CD8-positive, alpha-beta memory T cell (primary cell): ENCODE data around the gene LRRC4C. TPM values are rescaled to one million over a fixed set of nuclear protein-coding genes. Genes with fewer than 3 reads are reported as not detected.
"Not testable (repeated sequence)": the region's sequence is repeated elsewhere in the genome, so short reads cannot be mapped to it uniquely, and the experiment has no call there.

Experiments used
- CTCF ChIA-PET: fragments of 350-600 bp; sonication (Branson Sonifier 250); formaldehyde crosslinking; loops from one replicate; lab custom pipeline; 2021; ENCODE audit warnings: antibody characterized with exemption; lab: Charles Lee
- POLR2A ChIA-PET: fragments of 350-600 bp; sonication (Branson Sonifier 250); formaldehyde crosslinking; loops from one replicate; lab custom pipeline; 2021; ENCODE audit warnings: antibody characterized with exemption; lab: Charles Lee
- DNase-seq, 5 donors: peaks; one replicate each; pipeline versions ENCODE4 v3.0.0 to v3.0.0-alpha.2; 2020 to 2022; ENCODE audit warnings: mixed read lengths in 1 of 5
- H3K27ac ChIP-seq: one replicate; pipeline ENCODE4 v1.7.0; 2013; ENCODE audit warnings: low read depth, mild to moderate bottlenecking, low read length, moderate library complexity
- H3K27me3 ChIP-seq: 2 replicates; pipeline ENCODE4 v1.7.0; 2013; ENCODE audit warnings: low read length, mild to moderate bottlenecking; ENCODE audit not compliant: insufficient read depth, poor library complexity, severe bottlenecking
- H3K36me3 ChIP-seq: 2 replicates; pipeline ENCODE4 v1.7.0; 2013; ENCODE audit warnings: mild to moderate bottlenecking, low read length, moderate library complexity; ENCODE audit not compliant: insufficient read depth
- H3K4me1 ChIP-seq: 2 replicates; pipeline ENCODE4 v1.7.0; 2013; ENCODE audit warnings: mild to moderate bottlenecking, low read length, moderate library complexity; ENCODE audit not compliant: insufficient read depth
- H3K4me3 ChIP-seq: 2 replicates; pipeline ENCODE4 v1.7.0; 2013; ENCODE audit warnings: mild to moderate bottlenecking, low read length
- H3K9me3 ChIP-seq: 2 replicates; pipeline ENCODE4 v1.7.0; 2013; ENCODE audit warnings: mild to moderate bottlenecking, low read length
- H3K27ac Mint-ChIP-seq, 8 donors: one replicate each; pipeline ENCODE4 v1.8.0; 2020 to 2021; ENCODE audit warnings: mixed read lengths in 8 of 8, mild to moderate bottlenecking in 6 of 8, inconsistent platforms in 3 of 8, moderate library complexity in 3 of 8
- H3K27me3 Mint-ChIP-seq, 2 donors: one replicate each; pipeline ENCODE4 v1.8.0; 2020 to 2021; ENCODE audit warnings: mixed read lengths in 2 of 2, mild to moderate bottlenecking in 1 of 2, moderate library complexity in 1 of 2
- H3K36me3 Mint-ChIP-seq, 3 donors: one replicate each; pipeline ENCODE4 v1.8.0; 2020 to 2021; ENCODE audit warnings: mixed read lengths in 3 of 3, inconsistent platforms in 1 of 3, mild to moderate bottlenecking in 1 of 3
- H3K4me1 Mint-ChIP-seq, 3 donors: one replicate each; pipeline ENCODE4 v1.8.0; 2020 to 2021; ENCODE audit warnings: mixed read lengths in 3 of 3, inconsistent platforms in 1 of 3, mild to moderate bottlenecking in 1 of 3
- H3K4me3 Mint-ChIP-seq, 7 donors: one replicate each; pipeline ENCODE4 v1.8.0; 2020 to 2021; ENCODE audit warnings: mixed read lengths in 7 of 7, mild to moderate bottlenecking in 6 of 7, moderate library complexity in 4 of 7, inconsistent platforms in 2 of 7
- H3K9me3 Mint-ChIP-seq, 5 donors: one replicate each; pipeline ENCODE4 v1.8.0; 2020 to 2022; ENCODE audit warnings: mixed read lengths in 5 of 5, mild to moderate bottlenecking in 3 of 5, moderate library complexity in 2 of 5, inconsistent platforms in 1 of 5
- polyA plus RNA-seq: library from polyadenylated mRNA; unstranded; fragments of 300-500 nt; fragmentation: Illumina TruSeq; gene quantifications from one replicate; pipeline ENCODE4 v1.2.3, GENCODE V29; 2021
- total RNA-seq, 2 experiments: library from RNA; stranded (reverse); gene quantifications; one replicate each; pipeline ENCODE4 v1.2.3, GENCODE V29; 2021

LRRC4C gene
- total and polyA plus RNA-seq, 3 experiments from 2014 or later, result not detected

- CTCF ChIA-PET, result no interaction called here
- H3K4me3 ChIP-seq, result no peak overlapping the region
- no peaks in the 10 kb centered on the region for H3K9me3 ChIP-seq
- Mint-ChIP-seq H3K27ac (no peak overlapping the region), H3K36me3 (no peaks in the 10 kb centered on the region), H3K27me3 (no peaks in the 10 kb centered on the region), H3K4me3 (no peak overlapping the region), H3K9me3 (peaks cover 3 to 15% (median 8%) of the 10 kb centered on the region in 5 donors), H3K4me1 (no peaks in the 10 kb centered on the region)
- DNase-seq, result no peak
- no peaks in the 10 kb centered on the region for H3K36me3 ChIP-seq
- POLR2A ChIA-PET, result no interaction called here
- no peaks in the 10 kb centered on the region for H3K27me3 ChIP-seq
- no peak overlapping the region for H3K27ac ChIP-seq
- no peaks in the 10 kb centered on the region for H3K4me1 ChIP-seq
Observed at GRCh38 chr11:40885250-40885954, 574.0 kb downstream of the LRRC4C start.

GRCh38 chr11:40882301-40882700 is 577.2 kb downstream of the LRRC4C start:
- H3K4me3 ChIP-seq, result no peak overlapping the region
- Mint-ChIP-seq H3K4me1 (no peaks in the 10 kb centered on the region), H3K27ac (no peak overlapping the region), H3K36me3 (no peaks in the 10 kb centered on the region), H3K9me3 (peaks cover 2 to 18% (median 9%) of the 10 kb centered on the region in 5 donors), H3K4me3 (no peak overlapping the region), H3K27me3 (no peaks in the 10 kb centered on the region)
- H3K9me3 ChIP-seq, result no peaks in the 10 kb centered on the region
- no peaks in the 10 kb centered on the region for H3K27me3 ChIP-seq
- CTCF ChIA-PET, result no interaction called here
- no peak for DNase-seq
- no peak overlapping the region for H3K27ac ChIP-seq
- H3K36me3 ChIP-seq, result no peaks in the 10 kb centered on the region
- POLR2A ChIA-PET, result no interaction called here
- H3K4me1 ChIP-seq, result no peaks in the 10 kb centered on the region

- POLR2A ChIA-PET, result no interaction called here
- CTCF ChIA-PET, result no interaction called here
- DNase-seq, result no peak
- H3K4me1 Mint-ChIP-seq, result no peaks in the 10 kb centered on the region
- no peak overlapping the region for H3K4me3 Mint-ChIP-seq
- Histone ChIP-seq H3K4me1 (no peaks in the 10 kb centered on the region), H3K9me3 (no peaks in the 10 kb centered on the region), H3K27ac (no peak overlapping the region), H3K27me3 (no peaks in the 10 kb centered on the region), H3K36me3 (no peaks in the 10 kb centered on the region), H3K4me3 (no peak overlapping the region)
- no peaks in the 10 kb centered on the region for H3K36me3 Mint-ChIP-seq
- peaks cover 5 to 35% (median 14%) of the 10 kb centered on the region in 5 donors for H3K9me3 Mint-ChIP-seq
- H3K27me3 Mint-ChIP-seq, result no peaks in the 10 kb centered on the region
- H3K27ac Mint-ChIP-seq, result no peak overlapping the region
Observed at GRCh38 chr11:40879911-40880310, 579.5 kb downstream of the LRRC4C start.

GRCh38 chr11:40877981-40878380 is 581.5 kb downstream of the LRRC4C start:
- no peak overlapping the region for H3K4me3 ChIP-seq
- no peak for DNase-seq
- no peak overlapping the region for H3K27ac ChIP-seq
- POLR2A ChIA-PET, result no interaction called here
- CTCF ChIA-PET, result no interaction called here
- Mint-ChIP-seq H3K27me3 (no peaks in the 10 kb centered on the region), H3K36me3 (no peaks in the 10 kb centered on the region), H3K9me3 (peaks cover 8 to 35% (median 17%) of the 10 kb centered on the region in 5 donors), H3K27ac (no peak overlapping the region), H3K4me3 (no peak overlapping the region), H3K4me1 (no peaks in the 10 kb centered on the region)
- H3K36me3 ChIP-seq, result no peaks in the 10 kb centered on the region
- H3K4me1 ChIP-seq, result no peaks in the 10 kb centered on the region
- H3K9me3 ChIP-seq, result no peaks in the 10 kb centered on the region
- no peaks in the 10 kb centered on the region for H3K27me3 ChIP-seq

- Histone ChIP-seq H3K27me3 (no peaks in the 10 kb centered on the region), H3K36me3 (no peaks in the 10 kb centered on the region), H3K4me3 (no peak overlapping the region), H3K27ac (no peak overlapping the region), H3K4me1 (no peaks in the 10 kb centered on the region), H3K9me3 (no peaks in the 10 kb centered on the region)
- Mint-ChIP-seq H3K27me3 (no peaks in the 10 kb centered on the region), H3K9me3 (peaks cover 8 to 33% (median 20%) of the 10 kb centered on the region in 5 donors), H3K4me3 (no peak overlapping the region), H3K4me1 (no peaks in the 10 kb centered on the region), H3K36me3 (no peaks in the 10 kb centered on the region), H3K27ac (no peak overlapping the region)
- ChIA-PET POLR2A (no interaction called here), CTCF (no interaction called here)
- no peak for DNase-seq
Observed at GRCh38 chr11:40877256-40877655, 582.2 kb downstream of the LRRC4C start.

GRCh38 chr11:40867991-40868632 is 591.3 kb downstream of the LRRC4C start:
- Mint-ChIP-seq H3K27me3 (no peaks in the 10 kb centered on the region), H3K27ac (no peak overlapping the region), H3K36me3 (no peaks in the 10 kb centered on the region), H3K4me3 (no peak overlapping the region), H3K9me3 (peaks cover 7 to 48% (median 15%) of the 10 kb centered on the region in 5 donors), H3K4me1 (no peaks in the 10 kb centered on the region)
- POLR2A ChIA-PET, result no interaction called here
- no peaks in the 10 kb centered on the region for H3K36me3 ChIP-seq
- H3K4me1 ChIP-seq, result no peaks in the 10 kb centered on the region
- no peaks in the 10 kb centered on the region for H3K27me3 ChIP-seq
- no peak overlapping the region for H3K27ac ChIP-seq
- H3K4me3 ChIP-seq, result no peak overlapping the region
- DNase-seq, result no peak
- no peaks in the 10 kb centered on the region for H3K9me3 ChIP-seq
- CTCF ChIA-PET, result interaction anchor here (1.2 kb wide), 1 partner anchor 16 kb away, joined by 3 read pairs; no protein-coding TSS in a partner anchor

GRCh38 chr11:40857754-40858153 is 601.7 kb downstream of the LRRC4C start:
- H3K9me3 Mint-ChIP-seq, result peaks cover 7 to 29% (median 12%) of the 10 kb centered on the region in 5 donors

GRCh38 chr11:40842750-40843339 is 616.6 kb downstream of the LRRC4C start:
- Mint-ChIP-seq H3K4me3 (no peak overlapping the region), H3K36me3 (no peaks in the 10 kb centered on the region), H3K4me1 (no peaks in the 10 kb centered on the region), H3K27me3 (no peaks in the 10 kb centered on the region), H3K27ac (no peak overlapping the region), H3K9me3 (peaks cover 10 to 31% (median 21%) of the 10 kb centered on the region in 5 donors)
- Histone ChIP-seq H3K4me3 (no peak overlapping the region), H3K27me3 (no peaks in the 10 kb centered on the region), H3K27ac (no peak overlapping the region), H3K36me3 (no peaks in the 10 kb centered on the region), H3K9me3 (peaks cover 8% of the 10 kb centered on the region), H3K4me1 (no peaks in the 10 kb centered on the region)
- no peak for DNase-seq
- ChIA-PET POLR2A (no interaction called here), CTCF (no interaction called here)

More at GRCh38 chr11:40857754-40858153, 601.7 kb downstream of the LRRC4C start:
- DNase-seq, H3K27me3 Mint-ChIP-seq, CTCF ChIA-PET, H3K4me3 ChIP-seq, POLR2A ChIA-PET, H3K27ac Mint-ChIP-seq, H3K4me3 Mint-ChIP-seq, H3K9me3 ChIP-seq, H3K36me3 Mint-ChIP-seq, H3K4me1 Mint-ChIP-seq, H3K27me3 ChIP-seq, H3K27ac ChIP-seq, H3K36me3 ChIP-seq, H3K4me1 ChIP-seq: not testable (repeated sequence)
